GM19238 (cell line): ENCODE measurements around the gene CCNJ.
A peak's percentile ranks its signal among the peaks of the same experiment; 100 is the strongest.
"Not testable (repeated sequence)": the region's sequence is repeated elsewhere in the genome, so short reads cannot be mapped to it uniquely, and the experiment has no call there.

Experiments used
- DNase-seq: peaks from one replicate; pipeline ENCODE4 v3.0.0; 2011; ENCODE audit warnings: low spot score; ENCODE audit not compliant: insufficient read length

CCNJ gene, protein sequence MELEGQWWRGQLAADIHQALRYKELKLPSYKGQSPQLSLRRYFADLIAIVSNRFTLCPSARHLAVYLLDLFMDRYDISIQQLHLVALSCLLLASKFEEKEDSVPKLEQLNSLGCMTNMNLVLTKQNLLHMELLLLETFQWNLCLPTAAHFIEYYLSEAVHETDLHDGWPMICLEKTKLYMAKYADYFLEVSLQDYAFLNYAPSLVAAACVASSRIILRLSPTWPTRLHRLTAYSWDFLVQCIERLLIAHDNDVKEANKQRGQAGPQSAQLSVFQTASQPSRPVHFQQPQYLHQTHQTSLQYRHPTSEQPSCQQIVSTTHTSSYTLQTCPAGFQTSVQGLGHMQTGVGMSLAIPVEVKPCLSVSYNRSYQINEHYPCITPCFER

DNA sequence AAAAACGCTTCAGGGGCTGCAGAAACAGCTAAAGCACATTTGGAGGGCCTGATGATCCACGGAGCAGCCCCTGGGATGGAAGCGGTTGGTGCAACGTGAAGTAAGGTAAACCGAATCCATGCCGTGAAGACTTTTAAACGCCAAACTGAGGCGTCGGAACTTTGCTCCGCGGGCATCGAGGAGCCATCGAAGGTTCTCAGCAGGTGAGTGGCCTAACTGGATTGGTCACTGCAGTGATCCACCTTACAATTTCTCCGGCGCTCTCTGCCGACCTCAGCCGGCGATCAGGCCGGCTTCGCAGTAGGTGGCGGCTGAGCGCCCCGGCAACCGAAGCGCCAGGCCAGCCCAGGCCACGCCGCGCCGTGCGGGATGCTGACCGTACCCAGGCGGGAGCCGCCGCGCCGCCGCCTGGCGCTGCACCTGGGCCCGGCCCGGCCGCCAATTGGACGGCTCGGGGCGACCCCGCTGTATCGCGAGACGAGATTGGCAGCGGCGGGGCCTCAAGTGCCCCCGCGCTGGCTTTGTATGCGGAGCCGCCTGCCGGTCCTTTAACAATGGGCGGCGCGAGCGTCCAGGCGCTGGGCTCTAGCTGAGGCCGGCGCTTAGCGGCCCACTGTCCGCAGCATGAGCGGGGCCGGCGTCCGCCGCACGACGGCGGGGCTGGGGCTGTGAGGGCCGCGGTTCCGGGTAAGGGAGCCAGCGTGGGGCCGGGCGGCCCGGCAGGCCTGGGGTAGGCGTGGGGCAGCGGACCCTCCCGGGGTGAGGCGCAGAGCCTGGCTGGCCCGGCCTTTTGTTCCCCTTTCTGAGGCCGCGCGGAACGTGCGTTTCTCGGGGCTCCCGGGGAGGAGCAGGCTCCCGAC lies at the start of gene CCNJ:
CCNJ (plus strand) TSS at position 551 of the 860 bp plus-strand sequence. CDS start 811 bp downstream, outside the sequence.
- peak; percentile 93 for DNase-seq

- not testable (repeated sequence) for DNase-seq
Observed at GRCh38 chr10:95994376-95994775, 49.0 kb upstream of the CCNJ start.

GRCh38 chr10:95998255-95998784 lies 45.1 kb upstream of the CCNJ start:
- DNase-seq, result no peak

DNA sequence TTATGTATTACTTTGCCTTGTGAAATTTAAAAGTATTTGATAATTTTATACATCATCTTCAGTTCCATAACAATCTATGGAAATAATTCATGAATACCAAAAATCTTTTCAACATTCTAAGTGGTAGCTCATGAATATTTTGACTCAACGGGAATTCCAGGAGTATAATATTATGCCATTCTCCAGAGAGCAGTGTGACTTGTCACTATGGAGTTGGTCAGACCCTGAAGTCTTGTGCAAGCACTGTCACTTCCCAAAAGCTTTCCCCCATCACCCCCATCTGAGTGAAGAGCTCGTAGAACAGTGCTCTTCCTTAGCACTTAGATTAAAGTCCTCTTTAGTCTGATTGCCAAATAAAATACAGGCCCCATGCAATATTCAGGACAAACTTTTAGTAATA lies 29.4 kb upstream of the CCNJ start:
- no peak for DNase-seq

DNA sequence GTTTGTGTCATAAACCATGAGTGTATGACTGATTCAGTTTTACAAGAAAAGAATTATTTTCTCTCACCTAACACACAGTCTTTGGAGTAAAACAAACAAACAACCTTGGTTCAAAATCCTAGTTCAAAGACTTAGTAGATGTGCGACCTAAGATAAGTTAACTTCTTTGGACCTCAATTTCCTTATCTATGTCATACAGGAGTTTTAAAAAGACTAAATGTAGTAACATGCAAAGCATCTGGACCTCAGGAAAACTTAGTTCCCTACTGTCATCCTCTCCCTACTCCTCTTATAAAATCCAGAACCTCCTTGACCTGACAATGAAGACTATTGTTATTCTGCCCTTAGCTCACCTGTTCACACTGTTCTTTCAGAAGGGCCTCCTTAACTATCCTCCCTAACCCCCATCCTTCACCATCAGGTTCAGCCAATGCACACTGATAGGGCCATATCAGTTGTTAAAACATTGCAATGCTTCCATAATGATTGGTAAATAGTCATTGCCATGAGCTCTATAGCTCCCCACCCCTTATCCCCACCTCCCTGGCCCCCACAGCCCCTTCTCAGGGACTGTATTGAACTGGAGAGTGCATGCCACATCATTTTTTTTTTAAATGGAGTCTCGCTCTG lies 28.8 kb upstream of the CCNJ start:
- DNase-seq, result no peak

DNA sequence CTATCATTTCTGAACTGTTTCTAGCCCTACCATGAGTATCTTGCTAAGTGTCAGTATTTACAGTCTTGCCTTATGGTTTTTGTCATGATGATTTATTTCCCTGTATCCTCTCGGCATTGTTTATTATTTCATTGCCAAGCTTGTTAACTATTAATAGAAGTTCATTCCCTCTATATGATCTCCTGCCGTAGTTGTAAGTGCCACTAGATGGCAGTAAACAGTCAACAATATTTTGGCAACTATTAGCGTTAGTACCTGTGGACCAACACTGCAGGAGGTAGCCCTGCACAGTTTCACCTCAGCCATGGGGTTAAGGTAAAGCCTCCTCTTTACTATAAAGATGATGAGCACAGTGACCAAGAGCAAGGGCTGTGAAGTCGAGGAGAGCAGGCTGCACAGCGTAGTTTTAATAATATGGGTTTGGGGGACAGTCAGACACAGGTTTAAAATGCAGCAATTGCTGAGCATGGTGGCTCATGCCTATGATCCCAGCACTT lies 26.1 kb upstream of the CCNJ start:
- DNase-seq, result peak; percentile 22

DNA sequence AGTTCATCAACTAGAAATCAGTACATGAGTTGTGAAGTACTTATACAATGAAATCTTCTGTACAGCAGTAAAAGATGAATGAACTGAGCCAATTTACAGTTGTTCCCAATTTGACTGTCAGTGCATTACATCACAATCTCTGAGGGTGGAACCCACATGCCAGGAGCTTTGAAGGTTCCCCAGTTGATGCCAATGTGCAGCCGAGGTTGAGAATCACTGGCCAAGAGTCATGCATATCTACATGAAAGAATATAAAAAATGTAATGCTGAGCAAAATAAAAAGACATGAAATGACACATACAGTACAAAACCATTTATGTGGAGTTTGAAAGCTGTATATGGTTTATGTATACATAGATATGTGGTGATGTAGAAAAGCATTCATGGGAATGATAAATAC lies 22.1 kb upstream of the CCNJ start:
- no peak for DNase-seq

DNA sequence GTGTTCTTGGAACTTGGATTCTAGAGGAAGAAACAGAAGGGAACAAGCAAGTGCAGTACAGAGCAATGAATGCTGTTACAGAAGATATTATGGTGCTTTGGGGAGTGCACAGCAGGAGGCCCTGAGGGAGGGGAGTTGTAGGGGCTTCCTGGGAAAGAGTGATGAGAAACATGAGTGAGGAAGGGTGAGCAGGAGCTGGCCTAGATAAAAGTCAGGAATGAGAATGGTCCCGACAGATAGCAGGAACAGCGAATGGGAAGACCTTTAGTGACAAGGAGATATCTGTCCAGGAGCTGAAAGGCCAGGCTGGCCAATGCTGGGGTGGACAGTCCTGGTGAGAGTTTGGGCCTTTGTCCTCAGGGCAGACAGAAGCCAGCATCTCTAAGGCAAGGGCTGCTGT lies 20.6 kb upstream of the CCNJ start:
- no peak for DNase-seq

DNA sequence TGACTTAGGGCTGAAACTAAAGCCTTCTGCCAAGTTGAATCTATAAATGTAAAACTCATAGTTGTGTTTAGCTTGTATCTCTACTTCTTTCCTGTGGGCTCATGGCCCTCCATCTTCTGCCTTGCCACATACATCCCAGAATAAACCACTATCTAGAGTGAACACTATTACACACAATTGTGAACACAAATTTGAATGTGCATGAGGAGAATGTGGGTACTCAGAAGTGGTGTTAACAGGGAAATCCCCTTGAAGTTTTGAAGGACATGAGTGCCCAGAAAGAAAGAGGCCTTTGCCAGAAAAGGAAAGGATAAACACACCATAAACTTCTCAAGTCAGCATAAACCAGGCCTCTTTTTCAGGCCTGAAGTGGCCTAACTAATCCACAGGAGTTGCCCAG lies 20.2 kb upstream of the CCNJ start:
- DNase-seq, result no peak

DNA sequence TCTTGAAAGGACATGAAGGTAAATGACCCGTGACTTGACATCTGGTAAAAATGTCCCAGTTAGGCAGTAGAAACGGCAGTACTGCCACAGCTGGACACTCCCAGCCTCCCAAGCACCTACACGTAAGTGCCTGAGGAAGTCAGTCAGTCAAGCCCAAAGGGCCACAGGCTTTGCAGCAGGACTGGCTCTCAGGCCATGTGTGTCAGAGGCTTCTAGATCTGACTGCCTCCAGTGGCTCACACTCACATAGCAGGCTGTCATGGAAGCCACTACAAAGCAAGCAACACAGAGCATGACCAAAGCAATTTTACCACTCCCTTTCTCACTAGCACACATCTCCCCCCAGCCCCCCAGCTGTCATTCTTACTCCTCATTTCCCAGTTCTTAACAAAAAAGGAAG lies 17.8 kb upstream of the CCNJ start:
- no peak for DNase-seq

GRCh38 chr10:96034625-96035024 lies 8.8 kb upstream of the CCNJ start:
- DNase-seq, result no peak

DNA sequence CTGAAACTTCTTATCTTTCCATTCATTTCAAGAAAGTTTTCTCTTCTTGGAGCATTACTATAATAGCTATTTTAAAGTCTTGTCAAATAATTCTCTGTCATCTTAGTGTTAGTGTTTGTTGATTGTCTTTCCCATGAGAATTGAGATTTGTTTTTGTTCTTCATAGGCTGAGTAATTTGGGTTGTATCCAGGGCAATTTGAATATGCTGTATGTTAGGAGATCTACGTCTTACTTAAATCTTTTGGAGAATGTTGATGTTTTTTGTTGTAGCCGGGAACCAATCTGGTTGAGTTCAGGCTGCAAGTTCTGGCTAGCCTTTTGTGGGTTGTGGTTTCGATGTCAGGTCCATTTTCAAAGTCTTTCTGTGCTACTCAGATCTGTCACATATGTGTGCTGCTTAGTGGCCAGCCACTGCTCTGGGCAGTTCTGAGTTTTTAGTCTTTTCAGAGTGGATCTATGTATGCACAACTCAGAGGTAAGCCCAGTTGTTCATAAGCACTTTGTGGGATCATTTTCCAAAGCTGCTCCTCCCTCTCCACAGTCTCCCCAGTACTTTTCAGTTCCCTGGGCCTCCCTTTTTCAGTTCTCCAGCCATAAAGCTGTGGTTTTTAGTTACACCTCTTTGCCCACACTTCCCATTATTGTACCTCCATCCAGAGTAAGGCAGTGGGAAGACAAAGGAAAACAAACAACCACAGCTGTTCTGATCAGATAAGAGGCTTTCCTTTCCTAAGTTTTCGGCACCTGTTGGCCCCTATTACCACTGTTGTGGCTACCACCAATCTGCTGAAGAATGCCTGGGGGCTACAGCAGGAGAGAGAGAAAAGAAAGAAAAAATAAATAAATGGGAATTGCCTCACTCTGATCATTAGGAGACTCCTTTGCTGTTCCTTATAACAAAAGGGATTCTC lies 4.7 kb upstream of the CCNJ start:
- DNase-seq, result no peak

DNA sequence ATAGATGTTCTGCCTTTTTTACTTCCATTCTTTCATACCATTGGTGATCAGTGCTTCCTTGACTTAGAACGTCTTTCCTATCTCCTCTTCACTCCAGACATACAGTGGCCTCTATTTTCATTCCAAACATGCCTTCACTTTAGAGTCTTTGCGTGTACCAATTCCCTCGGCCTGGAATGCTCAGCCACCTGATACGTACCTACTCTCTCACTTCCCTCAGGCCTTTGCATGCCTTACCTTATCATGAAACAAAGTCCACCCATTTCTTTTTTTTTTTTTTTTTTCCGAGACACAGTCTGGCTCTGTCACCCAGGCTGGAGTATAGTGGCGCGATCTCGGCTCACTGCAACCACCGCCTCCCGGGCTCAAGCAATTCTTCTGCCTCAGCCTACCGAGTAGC lies 2.2 kb upstream of the CCNJ start:
- no peak for DNase-seq

DNA sequence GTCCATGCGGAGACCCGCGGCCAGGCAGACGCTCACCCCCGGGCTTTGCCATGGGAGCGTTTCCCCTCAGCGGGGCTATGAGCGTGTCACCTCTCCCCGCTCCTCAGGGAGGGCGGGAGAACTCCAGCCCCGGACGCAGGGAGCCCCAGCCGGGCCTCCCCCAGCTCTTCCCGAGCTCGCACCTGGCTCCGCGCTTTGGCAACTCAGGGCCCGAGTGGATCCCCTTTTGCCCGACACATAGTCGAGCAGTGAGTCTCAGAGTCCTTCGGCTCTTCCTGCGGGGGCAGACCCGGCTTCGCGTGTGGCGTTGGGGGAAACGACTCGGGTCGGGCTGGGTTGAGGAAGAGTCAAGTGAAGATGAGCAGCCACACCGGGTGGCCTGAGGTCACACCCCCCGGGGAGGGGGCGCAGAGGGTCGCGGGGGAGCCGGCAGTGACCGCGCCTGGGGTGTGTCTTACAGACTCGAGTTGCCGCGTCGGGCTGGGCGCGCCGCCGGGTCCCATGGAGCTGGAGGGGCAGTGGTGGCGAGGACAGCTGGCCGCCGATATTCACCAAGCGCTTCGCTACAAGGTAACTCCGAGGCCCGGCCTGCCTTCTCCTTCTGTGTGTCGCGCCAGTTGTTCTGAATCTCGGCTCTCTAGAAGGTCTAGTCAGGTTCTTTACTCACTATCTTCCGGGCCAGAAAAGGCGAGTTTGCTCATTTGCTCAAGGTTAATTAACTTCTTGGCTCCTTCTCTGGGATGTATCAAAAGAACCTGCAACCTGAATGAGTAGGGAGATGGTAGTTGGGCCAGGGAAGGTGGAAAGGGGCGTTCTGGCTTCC lies 721 bp downstream of the CCNJ start:
- DNase-seq, result peak; percentile 60

DNA sequence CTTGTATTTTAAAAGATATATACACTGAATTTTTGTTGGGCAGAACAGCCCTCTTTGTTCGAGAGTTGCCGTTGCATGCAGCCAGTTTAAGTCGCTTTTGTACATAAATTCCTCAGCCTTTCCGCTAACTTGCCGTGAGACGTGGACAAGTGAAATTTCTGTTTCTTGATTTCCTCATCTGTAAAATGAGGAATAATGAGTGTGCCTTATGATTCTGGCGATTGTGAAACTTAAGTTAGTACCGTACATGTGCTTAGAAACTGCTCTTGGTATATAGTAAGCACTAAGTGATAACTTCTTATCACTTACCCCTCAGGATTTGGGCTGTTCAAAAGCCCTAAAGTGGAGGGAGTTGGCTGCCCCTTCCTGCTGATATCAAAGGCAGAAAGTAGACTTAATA lies 1.4 kb downstream of the CCNJ start:
- DNase-seq, result no peak

DNA sequence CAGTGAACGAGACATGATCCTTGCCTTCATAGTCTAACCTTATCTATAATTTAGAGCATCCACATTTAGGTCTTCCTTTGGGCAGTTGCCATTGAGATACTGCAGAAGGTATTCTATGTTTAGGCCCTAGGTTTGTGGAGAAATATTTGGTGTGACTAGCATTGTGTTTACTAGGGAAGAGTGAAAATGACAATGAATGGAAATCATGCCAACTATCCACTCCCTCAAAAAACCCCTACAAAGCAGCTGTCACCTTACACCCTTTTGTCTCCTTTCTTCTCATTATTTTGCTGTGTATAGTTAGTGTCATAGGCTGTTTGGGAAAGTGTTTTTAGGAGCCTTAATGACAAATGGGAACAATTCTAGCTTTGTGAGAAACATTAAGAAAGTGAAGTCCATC lies 3.2 kb downstream of the CCNJ start:
- DNase-seq, result no peak

- no peak for DNase-seq
Observed at GRCh38 chr10:96047004-96047649, 3.7 kb downstream of the CCNJ start.

GRCh38 chr10:96047925-96048324 lies 4.5 kb downstream of the CCNJ start:
- DNase-seq, result not testable (repeated sequence)

GRCh38 chr10:96049340-96049739 lies 6.0 kb downstream of the CCNJ start:
- no peak for DNase-seq
